GM23338 (cell line): ENCODE results near the gene MAP1B. TPM values are rescaled to one million over a fixed set of nuclear protein-coding genes. Genes with fewer than 3 reads are reported as not detected.

ENCODE experiments used
- ATAC-seq: fragments of 200-7000 bp; cut with Tn5 transposase; 3 replicates; pipeline ENCODE4 v1.9.1; 2020
- DNase-seq: peaks from one replicate; pipeline ENCODE4 v3.0.0-alpha.2; 2015; ENCODE audit warnings: low spot score
- H2AFZ ChIP-seq: fragments of 200-600 bp; sonication (generic); 2 replicates; pipeline ENCODE4 v1.8.0; 2016; ENCODE audit warnings: antibody characterized with exemption, mild to moderate bottlenecking, moderate library complexity
- H3F3A ChIP-seq: fragments of 200-600 bp; sonication (generic); replicated peaks from 2 replicates; pipeline ENCODE4 v1.8.0; 2017; ENCODE audit warnings: antibody characterized with exemption, mixed run types, low read depth
- H3K27ac ChIP-seq: fragments of 200-600 bp; sonication (generic); 2 replicates; pipeline ENCODE4 v1.6.1; 2016; ENCODE audit warnings: low read depth
- H3K27me3 ChIP-seq: fragments of 200-600 bp; sonication (generic); 2 replicates; pipeline ENCODE4 v1.8.0; 2016; ENCODE audit warnings: mild to moderate bottlenecking, mixed run types, moderate library complexity; ENCODE audit not compliant: insufficient read depth
- H3K36me3 ChIP-seq: fragments of 200-600 bp; sonication (generic); 2 replicates; pipeline ENCODE4 v1.8.0; 2016; ENCODE audit warnings: mild to moderate bottlenecking; ENCODE audit not compliant: insufficient read depth
- H3K4me1 ChIP-seq: fragments of 200-600 bp; sonication (generic); 2 replicates; pipeline ENCODE4 v1.8.0; 2016; ENCODE audit warnings: mild to moderate bottlenecking, moderate library complexity; ENCODE audit not compliant: insufficient read depth
- H3K4me2 ChIP-seq: fragments of 200-600 bp; sonication (generic); 2 replicates; pipeline ENCODE4 v1.7.1; 2017; ENCODE audit warnings: mixed run types
- H3K4me3 ChIP-seq: fragments of 200-600 bp; sonication (generic); 2 replicates; pipeline ENCODE4 v1.6.1; 2016; ENCODE audit warnings: mixed run types
- H3K79me2 ChIP-seq: fragments of 200-600 bp; sonication (generic); replicated peaks from 2 replicates; pipeline ENCODE4 v1.8.0; 2017; ENCODE audit warnings: mild to moderate bottlenecking; ENCODE audit not compliant: insufficient read depth
- H3K9me2 ChIP-seq: fragments of 200-600 bp; sonication (generic); 2 replicates; pipeline ENCODE4 v1.8.0; 2017; ENCODE audit not compliant: insufficient read depth
- H4K20me1 ChIP-seq: fragments of 200-600 bp; sonication (generic); replicated peaks from 2 replicates; pipeline ENCODE4 v1.8.0; 2017; ENCODE audit warnings: mild to moderate bottlenecking; ENCODE audit not compliant: insufficient read depth
- H3K27ac Mint-ChIP-seq: 2 replicates; pipeline ENCODE4 v1.8.0; 2020; ENCODE audit warnings: inconsistent platforms, mild to moderate bottlenecking, moderate library complexity, mixed read lengths
- H3K27me3 Mint-ChIP-seq: 3 replicates; pipeline ENCODE4 v1.8.0; 2022; ENCODE audit warnings: low read depth, mild to moderate bottlenecking, moderate library complexity, mixed read lengths, inconsistent platforms; ENCODE audit not compliant: insufficient read depth, poor library complexity
- H3K36me3 Mint-ChIP-seq: 3 replicates; pipeline ENCODE4 v1.8.0; 2021; ENCODE audit warnings: low read depth, mild to moderate bottlenecking, inconsistent platforms, moderate library complexity, mixed read lengths
- H3K4me1 Mint-ChIP-seq: 3 replicates; pipeline ENCODE4 v1.8.0; 2020; ENCODE audit warnings: mild to moderate bottlenecking, inconsistent platforms, mixed read lengths
- H3K4me3 Mint-ChIP-seq: 3 replicates; pipeline ENCODE4 v1.8.0; 2021; ENCODE audit warnings: moderate library complexity, mild to moderate bottlenecking, inconsistent platforms, mixed read lengths
- H3K9me3 Mint-ChIP-seq: 3 replicates; pipeline ENCODE4 v1.8.0; 2020; ENCODE audit warnings: moderate library complexity, mild to moderate bottlenecking, inconsistent platforms, mixed read lengths
- CREB1 ChIP-seq: fragments of 250-450 bp; sonication (Bioruptor Pico); IDR thresholded peaks from 2 replicates; pipeline ENCODE4 v1.5.0; 2020; ENCODE audit warnings: low read depth, mild to moderate bottlenecking, moderate library complexity
- EZH2 ChIP-seq: fragments of 200-600 bp; sonication (generic); IDR thresholded peaks from one replicate; pipeline ENCODE4 v1.8.0; 2017; ENCODE audit warnings: antibody characterized with exemption, mild to moderate bottlenecking, low read depth; ENCODE audit not compliant: unreplicated experiment
- EZH2phosphoT487 ChIP-seq: fragments of 200-600 bp; sonication (generic); IDR thresholded peaks from one replicate; pipeline ENCODE4 v1.8.1; 2018; ENCODE audit warnings: antibody characterized with exemption; ENCODE audit not compliant: unreplicated experiment
- JUNB ChIP-seq: IDR thresholded peaks from one replicate; pipeline ENCODE4 v1.6.1; 2016; ENCODE audit warnings: antibody characterized with exemption; ENCODE audit not compliant: unreplicated experiment
- NANOG ChIP-seq: IDR thresholded peaks from 2 replicates; pipeline ENCODE4 v1.6.1; 2016; ENCODE audit warnings: antibody characterized with exemption, borderline replicate concordance
- POLR2AphosphoS5 ChIP-seq: IDR thresholded peaks from 2 replicates; pipeline ENCODE4 v1.6.1; 2016; ENCODE audit warnings: antibody characterized with exemption, low read depth
- STAT1 ChIP-seq: IDR thresholded peaks from one replicate; pipeline ENCODE4 v1.6.1; 2016; ENCODE audit warnings: antibody characterized with exemption; ENCODE audit not compliant: unreplicated experiment
- ZNF331 ChIP-seq: fragments of 250-450 bp; sonication (Bioruptor Pico); IDR thresholded peaks from 2 replicates; pipeline ENCODE4 v1.5.0; 2020; ENCODE audit warnings: low read depth, mild to moderate bottlenecking, moderate library complexity
- polyA plus RNA-seq: library from polyadenylated mRNA; unstranded; fragments of >200 nt; fragmentation: Nextera tagmentation; extraction: Ambion mirVana; gene quantifications from 2 replicates; pipeline ENCODE4 v1.2.1, GENCODE V29; 2016
- total RNA-seq: library from RNA; depleted of rRNA; stranded (reverse); fragments of >200 nt; shearing (Covaris generic); gene quantifications from 2 replicates; pipeline ENCODE4 v1.2.3, GENCODE V29; 2014
- TF ChIP-seq, protein P1 (sequence below), 2 experiments: fragments of 200-600 bp in 1 of 2; sonication (generic) in 1 of 2; conservative IDR thresholded peaks; 2 replicates each; pipeline versions ENCODE4 v1.5.1 to v1.6.1; 2016 to 2017; ENCODE audit warnings: antibody characterized with exemption in 2 of 2, low read depth in 2 of 2, mild to moderate bottlenecking in 2 of 2, moderate library complexity in 1 of 2
- TF ChIP-seq, protein P2 (sequence below): IDR thresholded peaks from 2 replicates; pipeline ENCODE4 v1.6.1; 2016; ENCODE audit warnings: antibody characterized with exemption
- TF ChIP-seq, protein P3 (sequence below): fragments of 250-450 bp; sonication (Bioruptor Pico); IDR thresholded peaks from 2 replicates; pipeline ENCODE4 v1.5.0; 2020; ENCODE audit warnings: mild to moderate bottlenecking, moderate library complexity

The MAP1B gene
- total and polyA plus RNA-seq, 2 experiments from 2014 or later = 148 to 263 TPM

DNA sequence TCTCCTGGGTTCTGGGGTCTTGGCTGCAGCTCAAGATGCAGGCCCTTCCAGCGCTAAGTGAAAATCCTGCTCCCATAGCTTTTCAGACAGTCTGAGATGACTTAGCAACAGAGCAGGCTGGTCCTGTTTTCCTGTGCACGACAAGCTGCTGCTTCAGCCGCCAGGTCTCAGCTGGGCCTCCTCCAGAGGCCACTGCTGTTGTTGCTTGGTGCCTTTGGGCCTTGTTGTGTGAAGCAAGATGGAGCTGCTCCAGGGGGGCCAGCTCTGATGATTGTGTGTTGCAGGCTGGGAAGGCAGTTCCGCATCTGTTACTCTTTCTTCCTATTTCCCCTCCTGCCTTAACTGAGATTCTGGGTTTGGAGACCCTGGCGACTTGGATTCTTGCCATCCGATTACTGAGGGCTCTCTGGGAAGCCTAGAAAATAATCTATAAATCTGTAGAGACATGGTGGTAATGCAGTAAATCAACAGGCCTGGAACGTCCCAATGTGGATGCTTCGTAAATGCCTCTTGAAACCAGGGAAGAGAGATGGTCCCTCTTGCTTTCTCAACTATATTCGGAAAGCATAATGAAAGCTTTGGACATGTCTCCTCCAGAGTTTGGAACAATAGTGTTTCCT, 3.2 kb downstream of the MAP1B start:
- Histone ChIP-seq H3K4me1 (peaks cover 35% of the 10 kb centered on the region), H3K79me2 (peaks cover 67% of the 10 kb centered on the region), H3K4me3 (no peak overlapping the region), H3K4me2 (0 out of 2 replicates have a peak overlapping the region, but pooled peaks have one; percentile 84), H2AFZ (no peak overlapping the region), H4K20me1 (no peaks in the 10 kb centered on the region), H3K9me2 (no peaks in the 10 kb centered on the region), H3K36me3 (0 out of 2 replicates have a peak, but pooled peaks cover 5% of the 10 kb centered on the region), H3K27me3 (no peaks in the 10 kb centered on the region), H3K27ac (no peak overlapping the region), H3F3A (no peaks in the 10 kb centered on the region)
- H3K27ac Mint-ChIP-seq = peak overlapping the region; percentile 15; the same call in 1 of the 2 replicates
- peak; percentile 11 for DNase-seq
- no peak for ATAC-seq
- H3K4me1 Mint-ChIP-seq = peaks cover 50% of the 10 kb centered on the region
- H3K9me3 Mint-ChIP-seq = no peaks in the 10 kb centered on the region; the same call in 2 of the 3 replicates
- peaks cover 14% of the 10 kb centered on the region for H3K27me3 Mint-ChIP-seq
- no peak for TF ChIP-seq EZH2
- no peak for TF ChIP-seq EZH2phosphoT487
- TF ChIP-seq, protein P1, sequence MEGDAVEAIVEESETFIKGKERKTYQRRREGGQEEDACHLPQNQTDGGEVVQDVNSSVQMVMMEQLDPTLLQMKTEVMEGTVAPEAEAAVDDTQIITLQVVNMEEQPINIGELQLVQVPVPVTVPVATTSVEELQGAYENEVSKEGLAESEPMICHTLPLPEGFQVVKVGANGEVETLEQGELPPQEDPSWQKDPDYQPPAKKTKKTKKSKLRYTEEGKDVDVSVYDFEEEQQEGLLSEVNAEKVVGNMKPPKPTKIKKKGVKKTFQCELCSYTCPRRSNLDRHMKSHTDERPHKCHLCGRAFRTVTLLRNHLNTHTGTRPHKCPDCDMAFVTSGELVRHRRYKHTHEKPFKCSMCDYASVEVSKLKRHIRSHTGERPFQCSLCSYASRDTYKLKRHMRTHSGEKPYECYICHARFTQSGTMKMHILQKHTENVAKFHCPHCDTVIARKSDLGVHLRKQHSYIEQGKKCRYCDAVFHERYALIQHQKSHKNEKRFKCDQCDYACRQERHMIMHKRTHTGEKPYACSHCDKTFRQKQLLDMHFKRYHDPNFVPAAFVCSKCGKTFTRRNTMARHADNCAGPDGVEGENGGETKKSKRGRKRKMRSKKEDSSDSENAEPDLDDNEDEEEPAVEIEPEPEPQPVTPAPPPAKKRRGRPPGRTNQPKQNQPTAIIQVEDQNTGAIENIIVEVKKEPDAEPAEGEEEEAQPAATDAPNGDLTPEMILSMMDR (conservative IDR thresholded peaks at IDR 0.05; ENCODE audit: low read depth in 2 of 2) = no peak
- TF ChIP-seq POLR2AphosphoS5 = no peak
- TF ChIP-seq STAT1 = no peak
- TF ChIP-seq CREB1 (CRISPR knock-in tag) = no peak
- TF ChIP-seq, protein P2, sequence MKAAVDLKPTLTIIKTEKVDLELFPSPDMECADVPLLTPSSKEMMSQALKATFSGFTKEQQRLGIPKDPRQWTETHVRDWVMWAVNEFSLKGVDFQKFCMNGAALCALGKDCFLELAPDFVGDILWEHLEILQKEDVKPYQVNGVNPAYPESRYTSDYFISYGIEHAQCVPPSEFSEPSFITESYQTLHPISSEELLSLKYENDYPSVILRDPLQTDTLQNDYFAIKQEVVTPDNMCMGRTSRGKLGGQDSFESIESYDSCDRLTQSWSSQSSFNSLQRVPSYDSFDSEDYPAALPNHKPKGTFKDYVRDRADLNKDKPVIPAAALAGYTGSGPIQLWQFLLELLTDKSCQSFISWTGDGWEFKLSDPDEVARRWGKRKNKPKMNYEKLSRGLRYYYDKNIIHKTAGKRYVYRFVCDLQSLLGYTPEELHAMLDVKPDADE = no peak
- no peak for TF ChIP-seq ZNF331 (CRISPR knock-in tag)
- no peak for TF ChIP-seq JUNB
- peak overlapping the region; percentile 93; the same call in 2 of the 3 replicates for H3K4me3 Mint-ChIP-seq
- H3K36me3 Mint-ChIP-seq = peaks cover 35% of the 10 kb centered on the region

DNA sequence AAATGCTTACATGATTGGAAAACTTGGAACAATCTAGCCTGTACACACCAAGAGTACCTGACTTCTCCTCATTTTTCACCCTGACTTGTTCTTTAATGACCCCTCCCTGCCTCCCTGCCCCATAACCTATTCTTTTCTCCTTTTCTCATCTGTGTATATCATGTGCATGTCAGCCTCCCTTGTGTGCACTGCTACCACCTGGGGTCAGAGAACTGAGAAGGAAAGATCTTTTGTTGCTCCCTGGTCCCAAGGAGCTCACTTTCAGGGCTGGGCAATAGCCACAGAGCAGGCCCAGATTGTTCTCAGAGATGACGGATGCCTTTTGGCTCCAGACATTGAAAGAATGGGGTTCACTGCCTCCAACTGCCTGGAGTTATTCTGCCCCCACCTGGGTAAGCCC, 5.1 kb downstream of the MAP1B start:
- H3K27me3 Mint-ChIP-seq = peaks cover 13% of the 10 kb centered on the region
- H3K4me1 Mint-ChIP-seq = peaks cover 37% of the 10 kb centered on the region
- Histone ChIP-seq H3K36me3 (peaks cover 18% of the 10 kb centered on the region; the same call in 1 of the 2 replicates), H3F3A (no peaks in the 10 kb centered on the region), H3K79me2 (peaks cover 81% of the 10 kb centered on the region), H3K27ac (no peak overlapping the region; the same call in 1 of the 2 replicates), H3K9me2 (no peaks in the 10 kb centered on the region), H3K4me3 (no peak overlapping the region), H3K4me1 (peaks cover 28% of the 10 kb centered on the region), H2AFZ (no peak overlapping the region), H3K27me3 (no peaks in the 10 kb centered on the region), H4K20me1 (no peaks in the 10 kb centered on the region), H3K4me2 (no peak overlapping the region)
- H3K9me3 Mint-ChIP-seq = no peaks in the 10 kb centered on the region
- H3K27ac Mint-ChIP-seq = peak overlapping the region; percentile 27
- peaks cover 54% of the 10 kb centered on the region for H3K36me3 Mint-ChIP-seq
- DNase-seq (peak; percentile 11), ATAC-seq (no peak)
- no peak overlapping the region for H3K4me3 Mint-ChIP-seq
- TF ChIP-seq NANOG = no peak
- TF ChIP-seq, protein P3, sequence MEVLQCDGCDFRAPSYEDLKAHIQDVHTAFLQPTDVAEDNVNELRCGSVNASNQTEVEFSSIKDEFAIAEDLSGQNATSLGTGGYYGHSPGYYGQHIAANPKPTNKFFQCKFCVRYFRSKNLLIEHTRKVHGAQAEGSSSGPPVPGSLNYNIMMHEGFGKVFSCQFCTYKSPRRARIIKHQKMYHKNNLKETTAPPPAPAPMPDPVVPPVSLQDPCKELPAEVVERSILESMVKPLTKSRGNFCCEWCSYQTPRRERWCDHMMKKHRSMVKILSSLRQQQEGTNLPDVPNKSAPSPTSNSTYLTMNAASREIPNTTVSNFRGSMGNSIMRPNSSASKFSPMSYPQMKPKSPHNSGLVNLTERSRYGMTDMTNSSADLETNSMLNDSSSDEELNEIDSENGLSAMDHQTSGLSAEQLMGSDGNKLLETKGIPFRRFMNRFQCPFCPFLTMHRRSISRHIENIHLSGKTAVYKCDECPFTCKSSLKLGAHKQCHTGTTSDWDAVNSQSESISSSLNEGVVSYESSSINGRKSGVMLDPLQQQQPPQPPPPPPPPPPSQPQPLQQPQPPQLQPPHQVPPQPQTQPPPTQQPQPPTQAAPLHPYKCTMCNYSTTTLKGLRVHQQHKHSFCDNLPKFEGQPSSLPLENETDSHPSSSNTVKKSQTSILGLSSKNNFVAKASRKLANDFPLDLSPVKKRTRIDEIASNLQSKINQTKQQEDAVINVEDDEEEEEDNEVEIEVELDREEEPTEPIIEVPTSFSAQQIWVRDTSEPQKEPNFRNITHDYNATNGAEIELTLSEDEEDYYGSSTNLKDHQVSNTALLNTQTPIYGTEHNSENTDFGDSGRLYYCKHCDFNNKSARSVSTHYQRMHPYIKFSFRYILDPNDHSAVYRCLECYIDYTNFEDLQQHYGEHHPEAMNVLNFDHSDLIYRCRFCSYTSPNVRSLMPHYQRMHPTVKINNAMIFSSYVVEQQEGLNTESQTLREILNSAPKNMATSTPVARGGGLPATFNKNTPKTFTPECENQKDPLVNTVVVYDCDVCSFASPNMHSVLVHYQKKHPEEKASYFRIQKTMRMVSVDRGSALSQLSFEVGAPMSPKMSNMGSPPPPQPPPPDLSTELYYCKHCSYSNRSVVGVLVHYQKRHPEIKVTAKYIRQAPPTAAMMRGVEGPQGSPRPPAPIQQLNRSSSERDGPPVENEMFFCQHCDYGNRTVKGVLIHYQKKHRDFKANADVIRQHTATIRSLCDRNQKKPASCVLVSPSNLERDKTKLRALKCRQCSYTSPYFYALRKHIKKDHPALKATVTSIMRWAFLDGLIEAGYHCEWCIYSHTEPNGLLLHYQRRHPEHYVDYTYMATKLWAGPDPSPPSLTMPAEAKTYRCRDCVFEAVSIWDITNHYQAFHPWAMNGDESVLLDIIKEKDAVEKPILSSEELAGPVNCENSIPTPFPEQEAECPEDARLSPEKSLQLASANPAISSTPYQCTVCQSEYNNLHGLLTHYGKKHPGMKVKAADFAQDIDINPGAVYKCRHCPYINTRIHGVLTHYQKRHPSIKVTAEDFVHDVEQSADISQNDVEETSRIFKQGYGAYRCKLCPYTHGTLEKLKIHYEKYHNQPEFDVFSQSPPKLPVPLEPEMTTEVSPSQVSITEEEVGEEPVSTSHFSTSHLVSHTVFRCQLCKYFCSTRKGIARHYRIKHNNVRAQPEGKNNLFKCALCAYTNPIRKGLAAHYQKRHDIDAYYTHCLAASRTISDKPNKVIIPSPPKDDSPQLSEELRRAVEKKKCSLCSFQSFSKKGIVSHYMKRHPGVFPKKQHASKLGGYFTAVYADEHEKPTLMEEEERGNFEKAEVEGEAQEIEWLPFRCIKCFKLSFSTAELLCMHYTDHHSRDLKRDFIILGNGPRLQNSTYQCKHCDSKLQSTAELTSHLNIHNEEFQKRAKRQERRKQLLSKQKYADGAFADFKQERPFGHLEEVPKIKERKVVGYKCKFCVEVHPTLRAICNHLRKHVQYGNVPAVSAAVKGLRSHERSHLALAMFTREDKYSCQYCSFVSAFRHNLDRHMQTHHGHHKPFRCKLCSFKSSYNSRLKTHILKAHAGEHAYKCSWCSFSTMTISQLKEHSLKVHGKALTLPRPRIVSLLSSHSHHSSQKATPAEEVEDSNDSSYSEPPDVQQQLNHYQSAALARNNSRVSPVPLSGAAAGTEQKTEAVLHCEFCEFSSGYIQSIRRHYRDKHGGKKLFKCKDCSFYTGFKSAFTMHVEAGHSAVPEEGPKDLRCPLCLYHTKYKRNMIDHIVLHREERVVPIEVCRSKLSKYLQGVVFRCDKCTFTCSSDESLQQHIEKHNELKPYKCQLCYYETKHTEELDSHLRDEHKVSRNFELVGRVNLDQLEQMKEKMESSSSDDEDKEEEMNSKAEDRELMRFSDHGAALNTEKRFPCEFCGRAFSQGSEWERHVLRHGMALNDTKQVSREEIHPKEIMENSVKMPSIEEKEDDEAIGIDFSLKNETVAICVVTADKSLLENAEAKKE (CRISPR knock-in tag) = no peak
- no peak for TF ChIP-seq POLR2AphosphoS5
- TF ChIP-seq STAT1 = no peak
- TF ChIP-seq EZH2 = no peak
- TF ChIP-seq CREB1 (CRISPR knock-in tag) = no peak
- TF ChIP-seq ZNF331 (CRISPR knock-in tag) = no peak
